ENCODE measurements around the gene SHC4. TPM values are rescaled to one million over a fixed set of nuclear protein-coding genes. Genes with fewer than 3 reads are reported as not detected.

The SHC4 gene
- total and polyA plus RNA-seq, 2 of the 8 experiments (the other 6 are each of a cell fraction or from before 2014, with no cell fraction given): 0.15 to 0.30 TPM

DNA sequence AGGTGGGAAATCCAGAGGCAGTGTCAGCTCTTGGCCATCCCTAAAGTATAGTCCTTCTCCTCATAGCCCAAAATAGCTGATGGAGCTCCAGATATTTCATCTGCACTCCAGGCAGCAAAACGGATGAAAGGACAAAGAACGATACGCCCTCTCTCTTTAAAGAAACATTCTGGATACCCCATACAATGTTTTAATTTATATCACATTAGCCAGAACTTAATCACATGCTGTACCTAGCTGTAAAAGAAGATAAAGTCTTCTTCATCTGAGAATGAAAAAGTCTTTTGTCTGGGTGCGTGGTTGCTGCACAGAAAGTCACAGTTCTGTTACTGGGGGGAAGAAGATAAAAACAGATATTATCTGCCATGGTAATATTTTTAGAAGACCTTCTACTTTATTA lies 4.3 kb upstream of the SHC4 start:
- Histone ChIP-seq H3K79me1 (ENCODE audit: low read depth, low read length) (no peaks in the 10 kb centered on the region), H4K5ac (ENCODE audit: insufficient read length, low read depth, low read length) (no peak overlapping the region), H2AK5ac (ENCODE audit: low read depth, low read length) (no peak overlapping the region), H2BK20ac (ENCODE audit: low read length) (no peak overlapping the region), H3K36me3 (ENCODE audit: control insufficient read depth in 2 of 4, insufficient read depth in 4 of 4, low read length in 3 of 4) (no peaks in the 10 kb centered on the region), H3K4me3 (ENCODE audit: extremely low read depth in 1 of 4, insufficient read depth in 2 of 4, low read depth in 3 of 4, low read length in 4 of 4) (no peak overlapping the region), H3K23me2 (ENCODE audit: low read depth, low read length) (peaks cover under 1% of the 10 kb centered on the region; the same call in 1 of the 2 replicates), H3K18ac (ENCODE audit: extremely low read depth, low read length) (no peak overlapping the region), H2BK5ac (ENCODE audit: low read depth, low read length) (no peak overlapping the region), H3K79me2 (ENCODE audit: control insufficient read depth in 1 of 2, insufficient read depth in 2 of 2, low read length in 2 of 2) (no peaks in the 10 kb centered on the region), H3K23ac (ENCODE audit: insufficient read length) (no peak overlapping the region), H4K91ac (replicated peaks; ENCODE audit: insufficient read length, low read length) (no peak overlapping the region), H3K9ac (replicated peaks in 1 of 4; ENCODE audit: extremely low read depth in 1 of 4, low read depth in 3 of 4, low read length in 3 of 4) (no peak overlapping the region), H3K4me1 (replicated peaks in 1 of 4; ENCODE audit: control insufficient read depth in 3 of 4, insufficient read depth in 4 of 4, low read length in 3 of 4) (peaks cover 0 to 5% (median 1%) of the 10 kb centered on the region in 4 experiments; a peak in 2 of 7 replicates), H3K9me3 (ENCODE audit: insufficient read depth in 2 of 2, low read depth in 1 of 2, low read length in 1 of 2) (no peaks in the 10 kb centered on the region), H3K56ac (replicated peaks; ENCODE audit: insufficient read length, low read depth, low read length) (no peak overlapping the region), H2AFZ (ENCODE audit: low read length) (no peak overlapping the region), H4K20me1 (replicated peaks in 1 of 2; ENCODE audit: control insufficient read depth in 1 of 2, insufficient read depth in 2 of 2, low read length in 2 of 2) (no peaks in the 10 kb centered on the region), H3K4me2 (ENCODE audit: insufficient read depth in 1 of 2, low read depth in 2 of 2, low read length in 2 of 2) (no peak overlapping the region), H4K8ac (ENCODE audit: extremely low read depth, insufficient read depth, low read length) (no peak overlapping the region), H2BK15ac (ENCODE audit: low read length) (no peak overlapping the region), H3K27me3 (replicated peaks in 1 of 4; ENCODE audit: control insufficient read depth in 3 of 4, extremely low read depth in 1 of 4, insufficient read depth in 3 of 4, low read length in 3 of 4) (peaks cover 0 to 3% (median 2%) of the 10 kb centered on the region in 4 experiments; a peak in 5 of 7 replicates), H3K4ac (replicated peaks; ENCODE audit: insufficient read length, low read depth, low read length) (no peak overlapping the region), H3K27ac (ENCODE audit: low read depth, low read length) (no peak overlapping the region), H2BK120ac (replicated peaks; ENCODE audit: low read depth, low read length) (no peak overlapping the region), H2BK12ac (ENCODE audit: low read depth, low read length) (no peak overlapping the region), H3K14ac (ENCODE audit: insufficient read length) (no peak overlapping the region)
- WGBS, 2 experiments (ENCODE audit: extremely low coverage in 1 of 2, insufficient coverage in 1 of 2, insufficient read length in 1 of 2, insufficient replicate concordance in 2 of 2, low coverage in 1 of 2, low lambda C conversion rate in 2 of 2, missing lambda C conversion rate in 1 of 2): 89% methylated on average over 4 of the region's 4 CpGs; no CpG with 5 or more reads in 1 of the 2 experiments
- ChIA-PET POLR2A (ENCODE audit: partially characterized antibody) (no interaction called here), CTCF (ENCODE audit: partially characterized antibody) (interaction anchor here (6.2 kb wide), 1 partner anchor 107 kb away, joined by 59 read pairs; no protein-coding TSS in a partner anchor)
- no peak for FAIRE-seq
- no peak for DNase-seq (ENCODE audit: low read depth in 1 of 2, low spot score in 2 of 2)
- TF ChIP-seq RAD21 (IDR thresholded peaks at IDR 0.05 in 1 of 2, conservative IDR thresholded peaks at IDR 0.05 in 1 of 2; ENCODE audit: low read depth in 2 of 2, low read length in 2 of 2): no peak
- TF ChIP-seq SUZ12 (IDR thresholded peaks at IDR 0.05; ENCODE audit: low read length): no peak
- TF ChIP-seq RNF2 (IDR thresholded peaks at IDR 0.05; ENCODE audit: borderline replicate concordance, low read depth, low read length, missing control alignments, poor library complexity, severe bottlenecking): no peak
- TF ChIP-seq SAP30 (IDR thresholded peaks at IDR 0.05; ENCODE audit: insufficient read depth, insufficient replicate concordance, low read length): no peak
- no peak for TF ChIP-seq MAFK (IDR thresholded peaks at IDR 0.05; ENCODE audit: low read depth, low read length)
- no peak for TF ChIP-seq PHF8 (conservative IDR thresholded peaks at IDR 0.05; ENCODE audit: low read depth, low read length)
- TF ChIP-seq ATF2 (IDR thresholded peaks at IDR 0.05; ENCODE audit: low read length): no peak
- TF ChIP-seq, protein P1, sequence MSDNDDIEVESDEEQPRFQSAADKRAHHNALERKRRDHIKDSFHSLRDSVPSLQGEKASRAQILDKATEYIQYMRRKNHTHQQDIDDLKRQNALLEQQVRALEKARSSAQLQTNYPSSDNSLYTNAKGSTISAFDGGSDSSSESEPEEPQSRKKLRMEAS (IDR thresholded peaks at IDR 0.05): no peak
- no peak for TF ChIP-seq NRF1 (IDR thresholded peaks at IDR 0.05; ENCODE audit: low read depth, low read length)
- TF ChIP-seq ASH2L (IDR thresholded peaks at IDR 0.05; ENCODE audit: low read length): no peak
- TF ChIP-seq KDM4A (IDR thresholded peaks at IDR 0.05; ENCODE audit: low read depth, low read length, severe bottlenecking): no peak
